Colonic mucosa (tissue), 4 donors: ENCODE results near the gene PRMT5. TPM values are rescaled to one million over a fixed set of nuclear protein-coding genes. Genes with fewer than 3 reads are reported as not detected.

ENCODE experiments used
- DNase-seq: peaks from one replicate; pipeline ENCODE4 v3.0.0-alpha.2; 2020
- H3K27ac ChIP-seq: fragments of 200-600 bp; one replicate; pipeline ENCODE4 v1.8.0; 2021
- H3K27me3 ChIP-seq: fragments of 200-600 bp; one replicate; pipeline ENCODE4 v1.8.0; 2021
- H3K36me3 ChIP-seq: fragments of 200-600 bp; one replicate; pipeline ENCODE4 v1.8.0; 2021
- H3K4me1 ChIP-seq: fragments of 200-600 bp; one replicate; pipeline ENCODE4 v1.8.0; 2021; ENCODE audit warnings: mild to moderate bottlenecking
- H3K4me3 ChIP-seq: fragments of 200-600 bp; one replicate; pipeline ENCODE4 v1.8.0; 2021
- H3K9ac ChIP-seq, 2 donors: one replicate each; pipeline ENCODE4 v1.7.0; 2013; ENCODE audit warnings: control low read depth in 2 of 2, low read depth in 2 of 2, low read length in 2 of 2
- H3K9me3 ChIP-seq: fragments of 200-600 bp; one replicate; pipeline ENCODE4 v1.8.0; 2021
- intact Hi-C: fragments of 100-400 bp; cut with DNase I; formaldehyde crosslinking; loops from one replicate; pipeline ENCODE4 v1.14.1; 2022
- total RNA-seq, 2 donors: library from RNA; stranded (reverse); fragmentation: NEBNext Ultra II Directional in 1 of 2; extraction: Animal tissue kit (Norgen Biotek cat#: 25700) in 1 of 2; gene quantifications; one replicate each; pipeline ENCODE4 v1.2.1, GENCODE V29; 2021
- TF ChIP-seq, protein P1 (sequence below): fragments of 200-600 bp; IDR thresholded peaks from one replicate; pipeline ENCODE4 v1.8.0; 2022; ENCODE audit warnings: antibody characterized with exemption, mild to moderate bottlenecking
- donor health status: healthy.
- donor health status: DM: no; HTN: no; CAD: no.
- donor health status: DM: no; HTN: no; CAD: no.

PRMT5 gene
- total RNA-seq, 2 donors from 2014 or later, result 39.3 to 86.4 TPM

DNA sequence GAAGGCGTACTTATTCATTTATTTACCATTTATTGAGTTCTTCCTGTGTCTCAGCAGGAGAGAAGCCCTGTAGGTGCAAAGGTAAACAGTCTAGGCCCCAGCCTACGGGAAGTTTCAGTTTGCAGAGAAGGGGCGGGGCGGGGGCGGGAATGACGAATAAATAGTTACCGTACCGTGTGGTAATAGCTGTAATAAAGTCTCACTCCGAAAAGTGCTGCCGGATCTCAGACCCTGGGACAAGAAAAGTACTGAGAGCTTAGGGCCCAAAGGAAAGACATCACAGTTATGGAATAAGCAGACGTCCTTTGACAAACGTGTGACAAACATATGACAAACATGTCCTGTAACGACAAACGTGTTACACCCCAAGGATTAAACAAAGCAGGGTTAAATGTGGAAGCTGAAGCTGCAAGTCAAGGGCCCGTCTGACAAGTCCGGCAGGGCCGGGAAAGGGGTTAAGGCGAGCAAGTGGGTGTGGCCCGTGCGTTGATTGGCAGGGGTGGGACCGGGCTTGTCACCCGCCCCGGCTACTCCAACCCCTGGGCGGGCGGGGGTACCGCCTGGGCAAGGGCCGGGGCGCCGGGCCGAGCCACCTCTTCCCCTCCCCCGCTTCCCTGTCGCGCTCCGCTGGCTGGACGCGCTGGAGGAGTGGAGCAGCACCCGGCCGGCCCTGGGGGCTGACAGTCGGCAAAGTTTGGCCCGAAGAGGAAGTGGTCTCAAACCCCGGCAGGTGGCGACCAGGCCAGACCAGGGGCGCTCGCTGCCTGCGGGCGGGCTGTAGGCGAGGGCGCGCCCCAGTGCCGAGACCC is 57.7 kb downstream of the PRMT5 start, which contains the start of gene LRP10:
TSS of gene LRP10 (plus strand) at position 517 of the 809 bp plus-strand sequence. CDS start 564 bp downstream, outside the sequence.
- TF ChIP-seq, protein P1, sequence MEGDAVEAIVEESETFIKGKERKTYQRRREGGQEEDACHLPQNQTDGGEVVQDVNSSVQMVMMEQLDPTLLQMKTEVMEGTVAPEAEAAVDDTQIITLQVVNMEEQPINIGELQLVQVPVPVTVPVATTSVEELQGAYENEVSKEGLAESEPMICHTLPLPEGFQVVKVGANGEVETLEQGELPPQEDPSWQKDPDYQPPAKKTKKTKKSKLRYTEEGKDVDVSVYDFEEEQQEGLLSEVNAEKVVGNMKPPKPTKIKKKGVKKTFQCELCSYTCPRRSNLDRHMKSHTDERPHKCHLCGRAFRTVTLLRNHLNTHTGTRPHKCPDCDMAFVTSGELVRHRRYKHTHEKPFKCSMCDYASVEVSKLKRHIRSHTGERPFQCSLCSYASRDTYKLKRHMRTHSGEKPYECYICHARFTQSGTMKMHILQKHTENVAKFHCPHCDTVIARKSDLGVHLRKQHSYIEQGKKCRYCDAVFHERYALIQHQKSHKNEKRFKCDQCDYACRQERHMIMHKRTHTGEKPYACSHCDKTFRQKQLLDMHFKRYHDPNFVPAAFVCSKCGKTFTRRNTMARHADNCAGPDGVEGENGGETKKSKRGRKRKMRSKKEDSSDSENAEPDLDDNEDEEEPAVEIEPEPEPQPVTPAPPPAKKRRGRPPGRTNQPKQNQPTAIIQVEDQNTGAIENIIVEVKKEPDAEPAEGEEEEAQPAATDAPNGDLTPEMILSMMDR, result no peak
- Histone ChIP-seq H3K9me3 (no peaks in the 10 kb centered on the region), H3K9ac (peak within 1 kb of the TSS; percentile 95 to 98), H3K27ac (peak within 1 kb of the TSS; percentile 99), H3K27me3 (no peaks in the 10 kb centered on the region), H3K4me1 (peaks cover 7% of the 10 kb centered on the region), H3K36me3 (peaks cover 23% of the 10 kb centered on the region), H3K4me3 (peak within 1 kb of the TSS; percentile 57)
- DNase-seq, result peak; percentile 98
- intact Hi-C loops, result no loop called here

DNA sequence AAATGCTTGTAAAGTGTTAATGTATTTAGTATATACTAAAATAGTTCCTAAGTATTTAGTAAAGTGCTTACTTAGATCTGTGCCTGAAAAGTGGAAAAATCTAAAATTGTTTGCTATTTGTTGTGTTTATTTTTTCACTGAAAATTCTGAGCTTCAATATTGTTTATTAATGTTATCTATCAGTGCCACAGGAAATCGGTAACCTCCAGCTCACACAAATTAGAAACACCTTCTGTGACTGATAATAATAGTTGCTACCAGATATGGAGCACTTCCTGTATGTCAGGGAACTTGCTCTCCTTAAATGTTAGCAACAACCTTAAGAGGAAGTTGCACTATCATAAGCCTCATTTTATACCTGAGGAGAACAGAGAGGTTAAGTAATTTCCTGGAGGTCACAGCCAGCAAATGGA is 58.4 kb downstream of the PRMT5 start:
- Histone ChIP-seq H3K9me3 (no peaks in the 10 kb centered on the region), H3K27ac (peak overlapping the region; percentile 99), H3K9ac (peak overlapping the region; percentile 95 to 98), H3K4me3 (peak overlapping the region; percentile 57), H3K27me3 (no peaks in the 10 kb centered on the region), H3K4me1 (peaks cover 7% of the 10 kb centered on the region), H3K36me3 (peaks cover 17% of the 10 kb centered on the region)
- intact Hi-C loops, result no loop called here
- TF ChIP-seq, protein P1, result no peak
- DNase-seq, result no peak

Other genes with a start within 250 kb of the PRMT5 start
- gene OXA1L, start 162.7 kb downstream of the PRMT5 start, total RNA-seq, result 100 to 1,000 TPM; 110 to 115 TPM
- 1 to 10 TPM; 2.7 to 7.0 TPM for gene SLC7A7, start 113.9 kb downstream of the PRMT5 start, total RNA-seq
- 100 to 1,000 TPM in 1 of 2 donors, 10 to 100 TPM in 1; 79.1 to 156 TPM for gene MRPL52, start 99.5 kb downstream of the PRMT5 start, total RNA-seq
- 10 to 100 TPM; 59.1 to 82.8 TPM for gene MMP14, start 92.8 kb downstream of the PRMT5 start, total RNA-seq
- 100 to 1,000 TPM; 204 to 222 TPM for gene LRP10, start 57.6 kb downstream of the PRMT5 start, total RNA-seq
- under 1 TPM; 0.24 to 0.30 TPM for gene REM2, start 46.2 kb downstream of the PRMT5 start, total RNA-seq
- 10 to 100 TPM; 66.8 to 67.7 TPM for gene RBM23, start 10.2 kb downstream of the PRMT5 start, total RNA-seq
- 10 to 100 TPM; 36.6 to 54.1 TPM for gene HAUS4, start 27.7 kb upstream of the PRMT5 start, total RNA-seq
- gene AJUBA, start 53.2 kb upstream of the PRMT5 start, total RNA-seq, result 1 to 10 TPM; 4.1 to 6.7 TPM
- 10 to 100 TPM in 1 of 2 donors, 1 to 10 TPM in 1; 8.8 to 14.5 TPM for gene C14orf93, start 80.8 kb upstream of the PRMT5 start, total RNA-seq
- 100 to 1,000 TPM in 1 of 2 donors, 10 to 100 TPM in 1; 99.7 to 137 TPM for gene PSMB5, start 105.5 kb upstream of the PRMT5 start, total RNA-seq
- gene PSMB11, start 112.8 kb upstream of the PRMT5 start, total RNA-seq, result not detected
- 10 to 100 TPM in 1 of 2 donors, 1 to 10 TPM in 1; 4.4 to 11.4 TPM for gene CDH24, start 128.1 kb upstream of the PRMT5 start, total RNA-seq
- 100 to 1,000 TPM in 1 of 2 donors, 10 to 100 TPM in 1; 99.4 to 154 TPM for gene ACIN1, start 165.8 kb upstream of the PRMT5 start, total RNA-seq
- 10 to 100 TPM; 56.2 to 59.2 TPM for gene C14orf119, start 166.1 kb upstream of the PRMT5 start, total RNA-seq
- not detected for gene CIROP, start 175.6 kb upstream of the PRMT5 start, total RNA-seq
- gene CEBPE, start 189.9 kb upstream of the PRMT5 start, total RNA-seq, result not detected